HepG2 (cell line): ENCODE results near the gene HLCS.

Experiments used
- BRCA1 ChIP-seq: sonication (generic); formaldehyde crosslinking; IDR thresholded peaks from 2 replicates; pipeline ENCODE4 v1.4.0; 2020; ENCODE audit warnings: missing genetic modification reagents
- CREBL2 ChIP-seq: sonication (generic); formaldehyde crosslinking; IDR thresholded peaks from 2 replicates; pipeline ENCODE4 v1.8.1; 2023; ENCODE audit warnings: missing genetic modification reagents, mild to moderate bottlenecking, borderline replicate concordance
- EP300 ChIP-seq, 3 experiments: sonication (generic) in 1 of 3; formaldehyde crosslinking in 1 of 3; IDR thresholded peaks; 2 replicates each; pipeline versions ENCODE4 v1.5.1 to v1.6.1; 2011 to 2020; ENCODE audit warnings: low read depth in 2 of 3, low read length in 2 of 3, borderline replicate concordance in 1 of 3, improper control_type of control experiment in 1 of 3, mild to moderate bottlenecking in 1 of 3, missing genetic modification reagents in 1 of 3, moderate library complexity in 1 of 3
- GABPB1 ChIP-seq: IDR thresholded peaks from 2 replicates; pipeline ENCODE4 v1.6.1; 2016; ENCODE audit warnings: mild to moderate bottlenecking, missing genetic modification reagents, moderate library complexity, missing compliant biosample characterization
- HNF4A ChIP-seq: sonication (generic); formaldehyde crosslinking; IDR thresholded peaks from 2 replicates; pipeline ENCODE4 v1.4.0; 2020; ENCODE audit warnings: missing genetic modification reagents
- NFIC ChIP-seq: IDR thresholded peaks from 2 replicates; pipeline ENCODE4 v1.6.1; 2012; ENCODE audit warnings: mild to moderate bottlenecking, low read length, inconsistent platforms
- ZFX ChIP-seq: sonication (generic); formaldehyde crosslinking; IDR thresholded peaks from 2 replicates; pipeline ENCODE4 v1.4.0; 2020; ENCODE audit warnings: mild to moderate bottlenecking, low read depth, missing genetic modification reagents, moderate library complexity
- TF ChIP-seq, protein P1 (sequence below): sonication (generic); formaldehyde crosslinking; IDR thresholded peaks from 2 replicates; pipeline ENCODE4 v1.5.0; 2020; ENCODE audit warnings: mild to moderate bottlenecking, missing genetic modification reagents, moderate library complexity
- TF ChIP-seq, protein P2 (sequence below): sonication (generic); formaldehyde crosslinking; IDR thresholded peaks from 2 replicates; pipeline ENCODE4 v1.5.1; 2020; ENCODE audit warnings: mild to moderate bottlenecking, moderate library complexity, missing genetic modification reagents
- TF ChIP-seq, protein P3 (sequence below): sonication (generic); formaldehyde crosslinking; IDR thresholded peaks from 2 replicates; pipeline ENCODE4 v1.4.0; 2020; ENCODE audit warnings: mild to moderate bottlenecking, missing genetic modification reagents

- TF ChIP-seq, protein P1, sequence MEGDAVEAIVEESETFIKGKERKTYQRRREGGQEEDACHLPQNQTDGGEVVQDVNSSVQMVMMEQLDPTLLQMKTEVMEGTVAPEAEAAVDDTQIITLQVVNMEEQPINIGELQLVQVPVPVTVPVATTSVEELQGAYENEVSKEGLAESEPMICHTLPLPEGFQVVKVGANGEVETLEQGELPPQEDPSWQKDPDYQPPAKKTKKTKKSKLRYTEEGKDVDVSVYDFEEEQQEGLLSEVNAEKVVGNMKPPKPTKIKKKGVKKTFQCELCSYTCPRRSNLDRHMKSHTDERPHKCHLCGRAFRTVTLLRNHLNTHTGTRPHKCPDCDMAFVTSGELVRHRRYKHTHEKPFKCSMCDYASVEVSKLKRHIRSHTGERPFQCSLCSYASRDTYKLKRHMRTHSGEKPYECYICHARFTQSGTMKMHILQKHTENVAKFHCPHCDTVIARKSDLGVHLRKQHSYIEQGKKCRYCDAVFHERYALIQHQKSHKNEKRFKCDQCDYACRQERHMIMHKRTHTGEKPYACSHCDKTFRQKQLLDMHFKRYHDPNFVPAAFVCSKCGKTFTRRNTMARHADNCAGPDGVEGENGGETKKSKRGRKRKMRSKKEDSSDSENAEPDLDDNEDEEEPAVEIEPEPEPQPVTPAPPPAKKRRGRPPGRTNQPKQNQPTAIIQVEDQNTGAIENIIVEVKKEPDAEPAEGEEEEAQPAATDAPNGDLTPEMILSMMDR (CRISPR knock-in tag), result no peak
- no peak for TF ChIP-seq BRCA1 (CRISPR knock-in tag)
- TF ChIP-seq GABPB1 (CRISPR knock-in tag), result no peak
- no peak for TF ChIP-seq NFIC
- TF ChIP-seq, protein P2, sequence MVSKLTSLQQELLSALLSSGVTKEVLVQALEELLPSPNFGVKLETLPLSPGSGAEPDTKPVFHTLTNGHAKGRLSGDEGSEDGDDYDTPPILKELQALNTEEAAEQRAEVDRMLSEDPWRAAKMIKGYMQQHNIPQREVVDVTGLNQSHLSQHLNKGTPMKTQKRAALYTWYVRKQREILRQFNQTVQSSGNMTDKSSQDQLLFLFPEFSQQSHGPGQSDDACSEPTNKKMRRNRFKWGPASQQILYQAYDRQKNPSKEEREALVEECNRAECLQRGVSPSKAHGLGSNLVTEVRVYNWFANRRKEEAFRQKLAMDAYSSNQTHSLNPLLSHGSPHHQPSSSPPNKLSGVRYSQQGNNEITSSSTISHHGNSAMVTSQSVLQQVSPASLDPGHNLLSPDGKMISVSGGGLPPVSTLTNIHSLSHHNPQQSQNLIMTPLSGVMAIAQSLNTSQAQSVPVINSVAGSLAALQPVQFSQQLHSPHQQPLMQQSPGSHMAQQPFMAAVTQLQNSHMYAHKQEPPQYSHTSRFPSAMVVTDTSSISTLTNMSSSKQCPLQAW (CRISPR knock-in tag), result no peak
- TF ChIP-seq ZFX (CRISPR knock-in tag), result no peak
- TF ChIP-seq HNF4A (CRISPR knock-in tag), result no peak
- TF ChIP-seq, protein P3, sequence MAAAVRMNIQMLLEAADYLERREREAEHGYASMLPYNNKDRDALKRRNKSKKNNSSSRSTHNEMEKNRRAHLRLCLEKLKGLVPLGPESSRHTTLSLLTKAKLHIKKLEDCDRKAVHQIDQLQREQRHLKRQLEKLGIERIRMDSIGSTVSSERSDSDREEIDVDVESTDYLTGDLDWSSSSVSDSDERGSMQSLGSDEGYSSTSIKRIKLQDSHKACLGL, result no peak
- TF ChIP-seq CREBL2, result no peak
- no peak for TF ChIP-seq EP300 (IDR thresholded peaks at IDR 0.05; ENCODE audit: low read depth in 2 of 2, low read length in 2 of 2)
- TF ChIP-seq EP300 (CRISPR knock-in tag; IDR thresholded peaks at IDR 0.05; ENCODE audit: borderline replicate concordance), result no peak
Measured at GRCh38 chr21:36754241-36754898, 212.1 kb downstream of the HLCS start.
